Thyroid gland (tissue), 4 donors: Measurements from ENCODE around the gene TMEM131.

Experiments
- CTCF ChIP-seq, 6 experiments: fragments of 200-600 bp in 3 of 6; fragments of 450-650 bp in 3 of 6; sonication (generic) in 3 of 6; IDR thresholded peaks; one replicate each; pipeline ENCODE4 v1.5.1; 2016 to 2019; ENCODE audit warnings: antibody characterized with exemption in 6 of 6, mild to moderate bottlenecking in 2 of 6, inconsistent platforms in 1 of 6, moderate library complexity in 1 of 6
- POLR2A ChIP-seq, 2 donors: fragments of 450-650 bp; IDR thresholded peaks; one replicate each; pipeline ENCODE4 v1.6.1; 2017; ENCODE audit warnings: antibody characterized with exemption in 2 of 2, mild to moderate bottlenecking in 2 of 2, moderate library complexity in 1 of 2

DNA sequence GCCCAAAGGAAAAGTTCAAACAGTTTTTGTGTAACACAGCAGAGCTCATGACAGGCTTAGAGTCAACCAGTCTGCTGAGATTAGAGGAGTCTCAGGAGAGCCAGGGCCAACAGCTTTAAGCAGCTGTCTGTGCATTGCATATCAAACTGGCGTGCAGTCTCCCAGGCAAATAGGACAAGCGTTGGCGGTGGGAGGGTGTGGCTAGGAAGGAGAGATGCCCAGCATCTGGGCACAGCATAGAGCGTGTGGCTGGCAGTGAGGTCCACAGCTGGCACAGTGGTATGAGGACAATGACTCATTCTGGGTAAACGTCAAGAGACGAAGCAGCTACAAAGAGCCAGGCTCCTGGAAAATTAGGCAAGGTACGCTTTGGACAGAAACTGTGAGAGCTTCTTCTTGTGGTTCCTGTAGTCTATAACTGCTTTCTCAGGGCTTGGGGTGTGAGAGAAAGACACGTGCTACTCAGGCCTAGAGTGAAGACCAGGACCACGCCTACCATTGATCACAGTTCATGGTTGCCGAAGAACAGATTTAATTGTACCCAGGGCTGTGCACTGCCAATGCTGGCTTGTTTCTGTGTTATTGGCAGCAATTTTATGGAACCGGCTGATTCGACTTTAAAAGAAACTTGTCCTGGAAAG, 267.5 kb downstream of the TMEM131 start:
- TF ChIP-seq CTCF (IDR thresholded peaks at IDR 0.05) (no peak), POLR2A (IDR thresholded peaks at IDR 0.05) (no peak)
